GM20431 (cell line): ENCODE results near the gene DNAI2.

Experiments used
- in situ Hi-C: fragments of 300-500 bp; cut with MseI, MboI; formaldehyde crosslinking; loops from one replicate; pipeline ENCODE4 v1.15.0; 2020; ENCODE audit warnings: low sequenced_read_pairs; ENCODE audit not compliant: unreplicated experiment

The DNAI2 gene

GRCh38 chr17:74332763-74333283, 58.8 kb downstream of the DNAI2 start:
- in situ Hi-C loops = no loop called here

- in situ Hi-C loops = no loop called here
These were observed 60.5 kb downstream of the DNAI2 start for GRCh38 chr17:74334393-74335039.

GRCh38 chr17:74335529-74336062, 61.6 kb downstream of the DNAI2 start:
- in situ Hi-C loops = no loop called here

- in situ Hi-C loops = no loop called here
These were observed 62.3 kb downstream of the DNAI2 start for GRCh38 chr17:74336307-74336706.

DNA sequence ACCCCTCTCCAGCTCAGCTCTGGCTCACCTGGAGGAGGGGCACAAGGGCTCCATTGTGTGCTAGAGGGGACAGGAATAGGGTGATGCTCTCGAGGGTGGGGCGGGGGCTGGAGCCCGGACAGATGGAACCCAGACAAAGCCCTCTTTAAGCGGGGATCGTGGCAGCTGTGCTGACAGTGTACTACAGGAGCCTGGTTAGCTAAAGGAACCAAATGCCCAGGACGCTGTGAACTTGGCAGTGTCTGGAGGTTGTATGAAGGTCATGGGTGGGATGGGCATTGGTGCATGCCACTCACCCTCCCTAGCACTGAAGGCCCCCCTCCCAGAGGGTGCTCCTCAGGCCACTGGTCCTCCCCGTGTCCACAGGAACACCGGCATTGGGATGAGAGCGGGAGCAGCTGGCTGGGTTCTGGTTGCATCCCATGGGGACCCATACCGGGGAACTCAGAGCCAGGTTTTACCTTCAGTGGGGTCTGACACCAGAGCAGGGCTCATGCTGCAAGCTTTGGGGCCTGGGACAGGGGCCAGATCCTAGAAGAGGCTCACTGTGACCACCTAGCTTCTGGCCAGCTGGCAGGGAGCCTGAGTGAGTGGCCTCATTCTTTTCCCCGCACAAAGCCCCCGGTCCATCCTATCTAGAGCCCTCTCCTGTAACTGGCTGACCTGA, 63.9 kb downstream of the DNAI2 start:
- in situ Hi-C loops = no loop called here

GRCh38 chr17:74339537-74340195, 65.6 kb downstream of the DNAI2 start:
- in situ Hi-C loops = no loop called here

- in situ Hi-C loops = no loop called here
These were observed 66.5 kb downstream of the DNAI2 start for GRCh38 chr17:74340470-74341023.

GRCh38 chr17:74342224-74342623, 68.2 kb downstream of the DNAI2 start:
- in situ Hi-C loops = no loop called here

GRCh38 chr17:74343121-74343520, 69.1 kb downstream of the DNAI2 start:
- in situ Hi-C loops = no loop called here

DNA sequence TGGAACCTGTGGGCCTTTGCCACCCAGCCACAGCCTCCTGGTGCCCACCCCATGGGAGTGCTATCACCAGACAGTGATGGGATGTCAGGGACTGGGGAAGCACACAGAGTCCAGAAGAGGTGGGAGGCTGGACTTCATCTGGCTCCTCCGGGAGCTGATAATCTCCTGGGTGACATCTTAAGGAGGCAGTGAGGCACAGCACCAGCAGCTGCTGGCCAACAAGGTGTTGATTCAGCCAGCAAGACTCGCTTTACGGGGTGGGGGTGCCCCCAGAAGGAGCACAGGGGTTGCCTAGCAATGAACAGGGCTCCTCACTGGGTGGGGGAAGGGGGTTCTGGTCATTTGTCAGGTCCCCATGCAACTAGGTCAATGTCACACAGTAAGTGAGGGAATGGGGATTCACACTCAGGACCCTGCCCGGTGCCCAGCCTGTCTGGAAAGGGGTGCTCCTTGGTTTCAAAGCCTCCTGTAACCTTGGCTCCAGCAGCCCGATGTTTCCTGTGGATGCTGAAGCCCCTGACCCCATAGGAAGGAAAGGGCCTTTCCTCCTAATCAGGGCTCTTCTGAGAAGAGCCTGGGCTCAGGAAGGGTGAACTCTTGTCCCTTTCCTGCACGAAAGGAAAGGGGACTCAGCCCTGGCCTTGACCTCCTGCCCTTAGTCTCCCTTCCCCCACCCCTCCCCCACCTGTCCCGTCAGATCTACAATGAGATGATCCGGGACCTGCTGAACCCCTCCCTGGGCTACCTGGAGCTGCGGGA, 69.7 kb downstream of the DNAI2 start:
- in situ Hi-C loops = no loop called here

DNA sequence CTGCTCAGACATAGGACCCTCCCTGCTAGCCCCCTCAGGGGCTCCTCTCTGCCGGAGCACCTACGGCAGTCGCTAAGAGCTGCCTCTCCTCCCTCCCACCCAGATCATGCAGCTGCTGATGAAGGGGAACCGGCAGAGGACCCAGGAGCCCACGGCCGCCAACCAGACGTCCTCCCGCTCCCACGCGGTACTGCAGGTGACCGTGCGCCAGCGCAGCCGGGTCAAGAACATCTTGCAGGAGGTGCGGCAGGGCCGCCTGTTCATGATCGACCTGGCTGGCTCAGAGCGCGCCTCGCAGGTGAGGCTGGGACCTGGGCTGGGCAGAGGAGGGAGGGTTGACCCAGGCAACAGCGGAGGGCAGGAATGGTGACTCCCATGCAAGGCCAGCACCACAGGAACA, 70.6 kb downstream of the DNAI2 start:
- in situ Hi-C loops = no loop called here

GRCh38 chr17:74345433-74346241, 71.6 kb downstream of the DNAI2 start:
- in situ Hi-C loops = no loop called here

GRCh38 chr17:74347646-74348045, 73.6 kb downstream of the DNAI2 start:
- in situ Hi-C loops = no loop called here

- in situ Hi-C loops = no loop called here
These were observed 75.1 kb downstream of the DNAI2 start for GRCh38 chr17:74349120-74349519.

DNA sequence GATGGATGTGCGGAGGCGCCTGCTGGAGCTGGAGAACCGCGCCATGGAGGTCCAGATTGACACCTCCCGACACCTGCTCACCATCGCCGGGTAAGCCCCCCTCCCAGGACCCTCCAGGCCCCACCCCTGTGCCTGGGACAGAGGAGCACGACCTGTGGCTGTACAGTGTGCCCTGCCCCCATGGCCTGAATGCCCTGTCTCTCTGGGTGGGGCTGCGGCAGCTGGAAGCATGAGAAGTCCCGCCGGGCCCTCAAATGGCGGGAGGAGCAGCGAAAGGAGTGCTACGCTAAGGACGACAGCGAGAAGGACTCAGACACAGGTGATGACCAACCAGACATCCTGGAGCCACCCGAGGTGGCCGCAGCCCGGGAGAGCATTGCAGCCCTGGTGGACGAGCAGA, 76.5 kb downstream of the DNAI2 start:
- in situ Hi-C loops = loop anchor here (10.0 kb wide), 1 partner anchor 46 kb away; no protein-coding TSS in a partner anchor

GRCh38 chr17:74351552-74352210, 77.6 kb downstream of the DNAI2 start:
- in situ Hi-C loops = loop anchor here (10.0 kb wide), 1 partner anchor 47 kb away; no protein-coding TSS in a partner anchor

GRCh38 chr17:74353446-74354060, 79.5 kb downstream of the DNAI2 start:
- in situ Hi-C loops = loop anchor here (10.0 kb wide), 1 partner anchor 49 kb away; no protein-coding TSS in a partner anchor

DNA sequence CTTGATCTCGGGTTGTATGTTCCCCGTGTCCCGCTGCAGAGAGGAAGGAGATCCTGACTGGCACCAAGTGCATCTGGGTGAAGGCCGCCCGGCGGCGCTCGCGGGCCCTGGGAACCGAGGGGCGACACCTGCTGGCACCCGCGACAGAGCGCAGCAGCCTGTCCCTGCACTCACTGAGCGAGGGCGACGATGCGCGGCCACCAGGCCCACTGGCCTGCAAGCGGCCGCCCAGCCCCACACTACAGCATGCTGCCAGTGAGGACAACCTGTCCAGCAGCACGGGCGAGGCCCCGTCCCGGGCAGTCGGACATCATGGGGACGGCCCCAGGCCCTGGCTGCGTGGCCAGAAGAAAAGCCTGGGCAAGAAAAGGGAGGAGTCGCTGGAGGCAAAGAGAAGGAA, 80.1 kb downstream of the DNAI2 start:
- in situ Hi-C loops = loop anchor here (10.0 kb wide), 1 partner anchor 49 kb away; no protein-coding TSS in a partner anchor
